PC-9 (cell line): ENCODE results near the gene TEX26. TPM values are rescaled to one million over a fixed set of nuclear protein-coding genes. Genes with fewer than 3 reads are reported as not detected.

ENCODE experiments used
- BruUV-seq: library from RNA; stranded (reverse); fragments of 400-500 nt; replicated peaks from 2 replicates; lab custom pipeline; 2021; lab: Mats Ljungman, UMichigan
- CTCF ChIA-PET: fragments of 300-600 bp; sonication (Branson Sonifier 250); formaldehyde crosslinking; loops from one replicate; lab custom pipeline; 2022; ENCODE audit warnings: antibody characterized with exemption; lab: Charles Lee
- POLR2A ChIA-PET: fragments of 300-600 bp; sonication (Branson Sonifier 250); formaldehyde crosslinking; loops from one replicate; lab custom pipeline; 2022; ENCODE audit warnings: antibody characterized with exemption; ENCODE audit not compliant: unreplicated experiment; lab: Charles Lee
- DNase-seq, 2 experiments: peaks; one replicate each; pipeline versions ENCODE4 v3.0.0 to v3.0.0-alpha.2; 2015 to 2022; ENCODE audit warnings: mixed read lengths in 1 of 2
- H2AFZ ChIP-seq: fragments of 200-600 bp; sonication (generic); 2 replicates; pipeline ENCODE4 v1.8.1; 2017; ENCODE audit warnings: antibody characterized with exemption
- H3F3A ChIP-seq: fragments of 200-600 bp; sonication (generic); 2 replicates; pipeline ENCODE4 v1.8.1; 2017; ENCODE audit warnings: antibody characterized with exemption, mild to moderate bottlenecking, low read depth; ENCODE audit not compliant: insufficient read depth
- H3K27ac ChIP-seq: fragments of 200-600 bp; sonication (generic); 2 replicates; pipeline ENCODE4 v1.6.1; 2016; ENCODE audit warnings: mixed run types
- H3K27me3 ChIP-seq: fragments of 200-600 bp; sonication (generic); 2 replicates; pipeline ENCODE4 v1.6.1; 2016; ENCODE audit warnings: low read depth, mixed run types; ENCODE audit not compliant: insufficient read depth
- H3K36me3 ChIP-seq: fragments of 200-600 bp; sonication (generic); 2 replicates; pipeline ENCODE4 v1.6.1; 2016; ENCODE audit warnings: low read depth, mixed run types
- H3K4me1 ChIP-seq: fragments of 200-600 bp; sonication (generic); replicated peaks from 2 replicates; pipeline ENCODE4 v1.6.1; 2016; ENCODE audit warnings: mixed run types; ENCODE audit not compliant: insufficient read depth
- H3K4me2 ChIP-seq: fragments of 200-600 bp; sonication (generic); 2 replicates; pipeline ENCODE4 v1.6.1; 2017; ENCODE audit warnings: mixed run types
- H3K4me3 ChIP-seq: fragments of 200-600 bp; sonication (generic); 2 replicates; pipeline ENCODE4 v1.6.1; 2016; ENCODE audit warnings: mixed run types
- H3K79me2 ChIP-seq: fragments of 200-600 bp; sonication (generic); 2 replicates; pipeline ENCODE4 v1.6.1; 2017; ENCODE audit warnings: low read depth, mixed run types
- H3K9me2 ChIP-seq: fragments of 200-600 bp; sonication (generic); 2 replicates; pipeline ENCODE4 v1.8.1; 2017; ENCODE audit warnings: mild to moderate bottlenecking; ENCODE audit not compliant: insufficient read depth
- H3K9me3 ChIP-seq: fragments of 200-600 bp; sonication (generic); 2 replicates; pipeline ENCODE4 v1.8.1; 2016; ENCODE audit warnings: low read depth; ENCODE audit not compliant: insufficient read depth
- H4K20me1 ChIP-seq: fragments of 200-600 bp; sonication (generic); 2 replicates; pipeline ENCODE4 v1.8.1; 2017; ENCODE audit not compliant: insufficient read depth
- EZH2 ChIP-seq: fragments of 200-600 bp; sonication (generic); IDR thresholded peaks from 2 replicates; pipeline ENCODE4 v1.8.0; 2017; ENCODE audit warnings: antibody characterized with exemption, low read depth
- intact Hi-C: fragments of 100-400 bp; cut with micrococcal nuclease; formaldehyde crosslinking; loops from one replicate; pipeline ENCODE4 v1.10.0; 2022; ENCODE audit not compliant: unreplicated experiment
- total RNA-seq: library from RNA; stranded (reverse); gene quantifications from 2 replicates; pipeline ENCODE4 v1.2.3, GENCODE V29; 2021
- TF ChIP-seq, protein P1 (sequence below): fragments of 200-600 bp; sonication (generic); conservative IDR thresholded peaks from 2 replicates; pipeline ENCODE4 v1.6.1; 2017; ENCODE audit warnings: mixed run types, antibody characterized with exemption, mild to moderate bottlenecking, moderate library complexity

The TEX26 gene
- total RNA-seq, 1 experiment from 2014 or later, result not detected

DNA sequence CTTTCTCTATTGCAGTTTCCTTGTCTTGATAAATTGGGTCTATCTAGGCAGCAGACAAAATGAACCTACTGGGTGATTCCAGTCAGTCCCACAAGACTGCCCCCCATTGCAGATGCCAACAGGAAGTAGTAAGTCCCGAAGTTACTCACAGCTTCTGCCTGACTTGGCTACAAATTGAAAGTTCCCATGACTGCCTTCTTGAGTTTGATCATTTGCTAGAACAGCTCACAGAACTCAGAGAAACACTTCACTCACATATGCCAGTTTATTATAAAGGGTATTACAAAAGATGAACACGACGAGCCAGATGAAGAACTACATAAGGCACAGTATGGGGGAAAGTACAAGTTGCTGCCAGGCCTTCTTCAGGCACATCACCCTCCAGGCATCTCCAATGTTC is 50.0 kb downstream of the TEX26 start:
- DNase-seq, result no peak
- Histone ChIP-seq H3K27me3 (no peaks in the 10 kb centered on the region), H3K9me3 (no peaks in the 10 kb centered on the region), H3K4me1 (peaks cover 29% of the 10 kb centered on the region), H4K20me1 (no peaks in the 10 kb centered on the region), H3K36me3 (no peaks in the 10 kb centered on the region), H3F3A (peaks cover 8% of the 10 kb centered on the region), H3K79me2 (no peaks in the 10 kb centered on the region), H3K27ac (no peak overlapping the region), H3K4me3 (no peak overlapping the region), H2AFZ (no peak overlapping the region), H3K9me2 (no peaks in the 10 kb centered on the region), H3K4me2 (no peak overlapping the region)
- CTCF ChIA-PET, result no interaction called here
- TF ChIP-seq, protein P1, sequence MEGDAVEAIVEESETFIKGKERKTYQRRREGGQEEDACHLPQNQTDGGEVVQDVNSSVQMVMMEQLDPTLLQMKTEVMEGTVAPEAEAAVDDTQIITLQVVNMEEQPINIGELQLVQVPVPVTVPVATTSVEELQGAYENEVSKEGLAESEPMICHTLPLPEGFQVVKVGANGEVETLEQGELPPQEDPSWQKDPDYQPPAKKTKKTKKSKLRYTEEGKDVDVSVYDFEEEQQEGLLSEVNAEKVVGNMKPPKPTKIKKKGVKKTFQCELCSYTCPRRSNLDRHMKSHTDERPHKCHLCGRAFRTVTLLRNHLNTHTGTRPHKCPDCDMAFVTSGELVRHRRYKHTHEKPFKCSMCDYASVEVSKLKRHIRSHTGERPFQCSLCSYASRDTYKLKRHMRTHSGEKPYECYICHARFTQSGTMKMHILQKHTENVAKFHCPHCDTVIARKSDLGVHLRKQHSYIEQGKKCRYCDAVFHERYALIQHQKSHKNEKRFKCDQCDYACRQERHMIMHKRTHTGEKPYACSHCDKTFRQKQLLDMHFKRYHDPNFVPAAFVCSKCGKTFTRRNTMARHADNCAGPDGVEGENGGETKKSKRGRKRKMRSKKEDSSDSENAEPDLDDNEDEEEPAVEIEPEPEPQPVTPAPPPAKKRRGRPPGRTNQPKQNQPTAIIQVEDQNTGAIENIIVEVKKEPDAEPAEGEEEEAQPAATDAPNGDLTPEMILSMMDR, result no peak
- POLR2A ChIA-PET, result no interaction called here
- no TSS peak for BruUV-seq
- intact Hi-C loops, result no loop called here

DNA sequence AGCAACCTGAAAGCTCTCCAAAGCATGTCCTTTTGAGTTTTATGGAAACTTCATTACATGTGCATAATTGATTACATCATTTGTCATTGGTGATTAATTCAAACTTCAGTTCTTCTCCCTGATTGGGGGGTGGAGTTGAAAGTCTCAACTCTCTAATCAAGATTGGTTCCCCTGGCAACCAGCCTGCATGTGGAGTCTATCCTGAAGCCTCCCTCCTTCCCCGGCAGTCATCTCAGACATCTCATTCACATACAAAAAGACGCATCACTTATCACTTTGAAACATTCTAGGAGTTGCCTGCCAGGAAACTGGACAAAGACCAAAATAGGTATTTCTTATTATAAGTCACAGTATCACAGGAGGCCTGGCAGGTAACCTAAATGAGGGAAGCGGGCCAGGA is 50.5 kb downstream of the TEX26 start:
- H3K9me2 ChIP-seq, result no peaks in the 10 kb centered on the region
- no peaks in the 10 kb centered on the region for H4K20me1 ChIP-seq
- ChIA-PET POLR2A (no interaction called here), CTCF (no interaction called here)
- no peak overlapping the region for H3K27ac ChIP-seq
- no peak overlapping the region for H2AFZ ChIP-seq
- peaks cover 8% of the 10 kb centered on the region for H3F3A ChIP-seq
- BruUV-seq, result no TSS peak
- H3K27me3 ChIP-seq, result no peaks in the 10 kb centered on the region
- H3K4me2 ChIP-seq, result no peak overlapping the region
- H3K9me3 ChIP-seq, result no peaks in the 10 kb centered on the region
- no peak for TF ChIP-seq EZH2
- TF ChIP-seq, protein P1, result no peak
- peaks cover 27% of the 10 kb centered on the region for H3K4me1 ChIP-seq
- DNase-seq, result no peak
- H3K79me2 ChIP-seq, result no peaks in the 10 kb centered on the region
- intact Hi-C loops, result no loop called here
- no peak overlapping the region for H3K4me3 ChIP-seq
- H3K36me3 ChIP-seq, result no peaks in the 10 kb centered on the region

DNA sequence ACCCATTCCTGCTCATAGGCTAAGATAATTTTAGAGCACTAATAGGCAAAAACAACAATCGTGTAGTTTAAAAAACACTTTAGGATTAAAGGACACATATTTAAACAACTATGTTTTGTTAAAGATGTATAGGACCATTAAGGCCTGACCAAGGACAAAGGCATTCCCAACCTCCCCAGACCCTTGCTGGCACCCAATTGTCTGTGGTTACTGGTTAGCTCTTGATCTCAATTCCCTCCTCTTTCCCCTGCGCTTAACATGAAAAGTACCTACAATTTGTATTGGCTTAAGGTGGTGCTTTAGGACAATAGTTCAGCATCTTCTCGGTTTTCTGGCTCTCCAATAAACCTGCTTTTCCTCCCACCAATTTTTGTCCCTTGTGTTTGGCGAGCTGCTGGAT is 51.0 kb downstream of the TEX26 start:
- Histone ChIP-seq H2AFZ (no peak overlapping the region), H3K36me3 (no peaks in the 10 kb centered on the region), H3K4me1 (peaks cover 22% of the 10 kb centered on the region), H3K4me3 (no peak overlapping the region), H4K20me1 (no peaks in the 10 kb centered on the region), H3K27me3 (no peaks in the 10 kb centered on the region), H3K4me2 (no peak overlapping the region), H3K27ac (no peak overlapping the region), H3F3A (peaks cover 8% of the 10 kb centered on the region), H3K79me2 (no peaks in the 10 kb centered on the region), H3K9me3 (no peaks in the 10 kb centered on the region), H3K9me2 (no peaks in the 10 kb centered on the region)
- intact Hi-C loops, result no loop called here
- POLR2A ChIA-PET, result no interaction called here
- TF ChIP-seq EZH2, result no peak
- TF ChIP-seq, protein P1, result no peak
- no TSS peak for BruUV-seq
- CTCF ChIA-PET, result no interaction called here
- no peak for DNase-seq
